Measurements from ENCODE around the gene APBB2. TPM values are rescaled to one million over a fixed set of nuclear protein-coding genes. Genes with fewer than 3 reads are reported as not detected.

The APBB2 gene
- total and polyA plus RNA-seq, 7 experiments from 2014 or later, result 0.42 to 1.5 (median 0.59) TPM; not detected in 2

DNA sequence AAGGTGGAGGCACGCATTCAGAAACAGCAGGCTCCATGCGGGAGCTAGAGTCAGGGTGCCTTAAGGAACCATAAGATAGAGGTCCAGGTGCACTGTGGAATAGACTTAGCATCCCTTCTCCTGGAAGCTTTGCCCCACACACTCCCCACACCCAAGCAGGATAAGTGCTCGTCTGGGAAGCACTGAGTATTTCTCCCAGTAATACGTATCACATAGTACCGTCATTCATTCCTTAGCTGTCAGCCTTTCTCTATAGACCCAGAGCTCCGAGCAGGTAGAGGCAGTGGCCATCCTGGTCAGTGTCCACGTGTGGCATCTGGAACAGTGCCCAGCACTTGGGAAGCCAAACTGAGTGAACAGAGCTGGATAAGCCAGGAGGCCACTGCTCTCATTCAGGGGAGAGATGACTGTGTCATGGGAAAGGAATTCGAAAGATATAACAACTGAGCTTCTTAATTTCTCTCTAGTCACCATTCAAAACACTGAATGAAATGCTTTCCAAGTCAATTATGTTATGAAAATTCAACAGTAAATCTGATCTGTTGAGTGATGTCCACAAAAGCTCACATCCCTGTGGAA lies 9.9 kb downstream of the APBB2 start:
- ATAC-seq, result no peak
- POLR2A ChIA-PET, result no interaction called here
- H3K27me3 Mint-ChIP-seq, result peaks cover 19 to 47% (median 37%) of the 10 kb centered on the region in 5 donors

DNA sequence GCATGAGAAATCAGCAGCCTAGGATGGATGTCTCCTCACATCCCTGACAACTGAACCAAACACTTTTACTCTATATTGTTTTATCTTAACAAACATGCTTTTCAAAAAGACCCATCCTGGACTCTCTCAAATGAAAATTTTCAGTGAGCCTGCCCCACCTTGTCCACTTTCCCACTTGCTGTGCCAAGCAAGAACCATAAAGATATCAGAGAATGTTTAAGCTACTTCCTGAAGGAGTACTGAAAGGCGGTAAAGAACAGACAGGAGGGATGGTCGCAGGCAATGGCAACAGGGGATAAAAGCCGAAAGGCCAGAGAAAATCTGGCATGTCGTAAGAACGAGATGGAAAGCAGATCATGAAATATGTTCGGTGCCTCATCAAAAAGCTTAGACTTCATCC lies 10.5 kb downstream of the APBB2 start:
- DNase-seq (no peak), ATAC-seq (no peak)
- no peak overlapping the region for H3K27ac Mint-ChIP-seq
- no peak overlapping the region for H3K4me3 Mint-ChIP-seq
- H3K36me3 Mint-ChIP-seq, result no peaks in the 10 kb centered on the region
- Histone ChIP-seq H3K4me1 (ENCODE audit: control insufficient read depth in 2 of 2, insufficient read depth in 2 of 2, low read length in 2 of 2) (no peaks in the 10 kb centered on the region), H3K36me3 (ENCODE audit: control insufficient read depth in 2 of 3, insufficient read depth in 3 of 3, low read length in 3 of 3) (no peaks in the 10 kb centered on the region), H3K4me3 (ENCODE audit: low read length) (no peak overlapping the region), H3K9me3 (ENCODE audit: control insufficient read depth in 2 of 3, low read length in 3 of 3) (no peaks in the 10 kb centered on the region), H3K27ac (ENCODE audit: low read depth, low read length) (no peak overlapping the region), H3K27me3 (ENCODE audit: control insufficient read depth in 2 of 2, insufficient read depth in 2 of 2, low read length in 2 of 2) (no peaks in the 10 kb centered on the region)
- ChIA-PET POLR2A (no interaction called here), CTCF (interaction anchor here (0.7 kb wide), 1 partner anchor 121 kb away, joined by 3 read pairs; no protein-coding TSS in a partner anchor)
- peaks cover 0 to 2% (median 0%) of the 10 kb centered on the region in 7 donors for H3K4me1 Mint-ChIP-seq
- peaks cover 15 to 40% (median 31%) of the 10 kb centered on the region in 5 donors for H3K27me3 Mint-ChIP-seq
- intact Hi-C loops (cut with micrococcal nuclease), result no loop called here
- H3K9me3 Mint-ChIP-seq, result peaks cover 0 to 4% (median 0%) of the 10 kb centered on the region in 11 donors

More for the DNA sequence above, 9.9 kb downstream of the APBB2 start:
- Histone ChIP-seq H3K36me3 (ENCODE audit: control insufficient read depth in 2 of 3, insufficient read depth in 3 of 3, low read length in 3 of 3) (no peaks in the 10 kb centered on the region), H3K4me3 (ENCODE audit: low read length) (no peak overlapping the region), H3K9me3 (ENCODE audit: control insufficient read depth in 2 of 3, low read length in 3 of 3) (no peaks in the 10 kb centered on the region), H3K27ac (ENCODE audit: low read depth, low read length) (no peak overlapping the region), H3K27me3 (ENCODE audit: control insufficient read depth in 2 of 2, insufficient read depth in 2 of 2, low read length in 2 of 2) (no peaks in the 10 kb centered on the region), H3K4me1 (ENCODE audit: control insufficient read depth in 2 of 2, insufficient read depth in 2 of 2, low read length in 2 of 2) (no peaks in the 10 kb centered on the region)
- no peak for DNase-seq
- Mint-ChIP-seq H3K4me3 (no peak overlapping the region), H3K27ac (no peak overlapping the region), H3K4me1 (peaks cover 0 to 2% (median 0%) of the 10 kb centered on the region in 7 donors), H3K9me3 (peaks cover 0 to 4% (median 0%) of the 10 kb centered on the region in 11 donors), H3K36me3 (no peaks in the 10 kb centered on the region)
- CTCF ChIA-PET, result interaction anchor here (0.7 kb wide), 1 partner anchor 120 kb away, joined by 3 read pairs; no protein-coding TSS in a partner anchor
- intact Hi-C loops (cut with micrococcal nuclease), result no loop called here

DNA sequence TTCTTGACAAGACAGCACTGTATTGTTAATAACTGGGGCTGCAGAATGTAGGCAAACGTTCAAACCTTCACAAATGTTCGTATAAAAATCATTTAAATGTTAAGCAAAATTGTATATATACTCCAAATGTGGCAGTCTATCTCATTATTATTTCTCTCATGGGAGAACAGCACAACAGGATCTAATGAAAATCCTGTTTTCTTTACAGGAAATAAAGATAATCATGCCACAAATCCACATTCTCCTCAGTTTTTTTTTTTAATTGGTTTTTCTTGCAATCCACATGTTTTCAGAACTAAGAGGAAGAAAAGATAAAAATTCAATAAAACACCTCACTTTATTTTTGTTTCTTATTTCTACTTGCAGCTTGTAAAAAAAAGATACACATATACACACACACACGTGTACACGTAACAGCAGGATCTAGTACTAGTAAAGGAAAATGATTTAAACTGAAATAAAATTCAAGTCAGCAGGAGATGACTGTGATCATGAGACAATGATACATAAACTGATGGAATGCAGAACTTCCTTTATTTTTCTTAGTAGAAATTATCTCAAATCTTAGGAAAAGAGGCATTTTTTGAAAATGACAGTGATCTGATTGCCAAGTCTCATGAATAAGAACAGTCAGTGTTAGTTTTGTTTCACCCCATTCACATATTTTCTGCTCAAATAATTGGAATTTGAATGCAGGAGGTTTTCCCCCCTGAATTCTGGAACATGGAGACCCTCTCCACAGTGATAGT lies 11.3 kb downstream of the APBB2 start:
- Histone ChIP-seq H3K27ac (ENCODE audit: low read depth, low read length) (no peak overlapping the region), H3K4me3 (ENCODE audit: low read length) (no peak overlapping the region), H3K27me3 (ENCODE audit: control insufficient read depth in 2 of 2, insufficient read depth in 2 of 2, low read length in 2 of 2) (no peaks in the 10 kb centered on the region), H3K9me3 (ENCODE audit: control insufficient read depth in 2 of 3, low read length in 3 of 3) (no peaks in the 10 kb centered on the region), H3K4me1 (ENCODE audit: control insufficient read depth in 2 of 2, insufficient read depth in 2 of 2, low read length in 2 of 2) (no peaks in the 10 kb centered on the region), H3K36me3 (ENCODE audit: control insufficient read depth in 2 of 3, insufficient read depth in 3 of 3, low read length in 3 of 3) (no peaks in the 10 kb centered on the region)
- Mint-ChIP-seq H3K36me3 (no peaks in the 10 kb centered on the region), H3K27me3 (peaks cover 16 to 35% (median 23%) of the 10 kb centered on the region in 5 donors), H3K4me1 (peaks cover 0 to 2% (median 0%) of the 10 kb centered on the region in 7 donors), H3K4me3 (no peak overlapping the region), H3K9me3 (peaks cover 0 to 1% (median 0%) of the 10 kb centered on the region in 11 donors), H3K27ac (no peak overlapping the region)
- intact Hi-C loops (cut with micrococcal nuclease), result no loop called here
- CTCF ChIA-PET, result no interaction called here
- ATAC-seq, result no peak
- no peak for DNase-seq
- POLR2A ChIA-PET, result no interaction called here

DNA sequence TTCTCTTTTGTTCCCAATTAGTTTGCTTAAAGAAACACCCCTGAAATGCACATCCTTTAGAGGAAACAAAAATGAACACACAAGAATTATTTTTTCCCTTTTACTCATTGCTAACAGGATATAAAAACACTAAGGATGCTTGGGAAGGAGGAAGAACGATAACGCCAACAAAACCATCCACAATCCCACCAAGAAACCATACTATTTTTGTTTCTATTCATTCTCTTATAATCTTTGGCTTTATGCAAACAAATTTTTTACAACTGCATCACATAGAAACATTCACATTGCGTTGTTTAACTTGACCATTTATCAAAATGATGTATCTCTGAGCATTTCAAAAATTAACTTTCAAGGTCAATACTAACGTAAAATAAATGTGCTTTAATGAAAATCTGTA lies 12.0 kb downstream of the APBB2 start:
- no peak overlapping the region for H3K27ac ChIP-seq (ENCODE audit: low read depth, low read length)
- Mint-ChIP-seq H3K27me3 (peaks cover 16 to 34% (median 23%) of the 10 kb centered on the region in 5 donors), H3K9me3 (peaks cover 0 to 5% (median 0%) of the 10 kb centered on the region in 11 donors), H3K4me3 (no peak overlapping the region), H3K4me1 (peaks cover 0 to 2% (median 0%) of the 10 kb centered on the region in 7 donors), H3K36me3 (no peaks in the 10 kb centered on the region), H3K27ac (no peak overlapping the region)
- intact Hi-C loops (cut with micrococcal nuclease), result no loop called here
- no peak overlapping the region for H3K4me3 ChIP-seq (ENCODE audit: low read length)
- no peaks in the 10 kb centered on the region for H3K27me3 ChIP-seq (ENCODE audit: control insufficient read depth in 2 of 2, insufficient read depth in 2 of 2, low read length in 2 of 2)
- no peaks in the 10 kb centered on the region for H3K4me1 ChIP-seq (ENCODE audit: control insufficient read depth in 2 of 2, insufficient read depth in 2 of 2, low read length in 2 of 2)
- no peaks in the 10 kb centered on the region for H3K9me3 ChIP-seq (ENCODE audit: control insufficient read depth in 2 of 3, low read length in 3 of 3)
- DNase-seq (no peak), ATAC-seq (no peak)
- no peaks in the 10 kb centered on the region for H3K36me3 ChIP-seq (ENCODE audit: control insufficient read depth in 2 of 3, insufficient read depth in 3 of 3, low read length in 3 of 3)
- CTCF ChIA-PET, result no interaction called here
- POLR2A ChIA-PET, result no interaction called here

DNA sequence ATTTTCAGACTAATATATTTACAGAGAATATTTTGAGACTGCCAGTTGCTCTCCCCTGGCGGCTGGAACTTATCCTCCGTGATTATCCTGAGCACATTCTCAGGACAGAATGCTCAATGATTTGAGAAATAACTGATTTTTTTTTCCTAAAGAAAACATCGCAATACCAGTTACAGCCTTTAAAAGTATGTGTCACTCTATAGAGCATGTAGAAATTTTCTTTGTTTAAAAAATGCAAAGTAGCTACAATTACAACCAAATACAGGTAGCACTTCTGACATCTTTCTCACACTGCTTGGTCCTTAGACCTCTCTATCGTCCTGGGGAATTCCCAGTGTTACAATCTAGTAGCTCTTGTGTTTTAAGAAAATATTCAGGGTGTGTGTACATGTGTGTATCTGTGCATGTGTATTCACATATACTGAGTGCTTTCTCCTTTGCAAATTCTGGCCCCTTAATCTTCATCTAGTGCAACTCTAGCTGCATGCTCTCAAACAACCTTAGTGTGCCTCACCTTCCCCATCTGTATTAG lies 13.8 kb downstream of the APBB2 start:
- DNase-seq, result no peak
- no peaks in the 10 kb centered on the region for H3K27me3 ChIP-seq (ENCODE audit: control insufficient read depth in 2 of 2, insufficient read depth in 2 of 2, low read length in 2 of 2)
- intact Hi-C loops (cut with micrococcal nuclease), result no loop called here
- no peak overlapping the region for H3K27ac Mint-ChIP-seq
- POLR2A ChIA-PET, result no interaction called here
- H3K4me1 Mint-ChIP-seq, result no peaks in the 10 kb centered on the region
- H3K4me3 ChIP-seq (ENCODE audit: low read length), result no peak overlapping the region
- H3K36me3 Mint-ChIP-seq, result no peaks in the 10 kb centered on the region
- CTCF ChIA-PET, result no interaction called here
- no peak overlapping the region for H3K27ac ChIP-seq (ENCODE audit: low read depth, low read length)
- peaks cover 0 to 5% (median 0%) of the 10 kb centered on the region in 11 donors for H3K9me3 Mint-ChIP-seq
- H3K36me3 ChIP-seq (ENCODE audit: control insufficient read depth in 2 of 3, insufficient read depth in 3 of 3, low read length in 3 of 3), result no peaks in the 10 kb centered on the region
- no peak overlapping the region for H3K4me3 Mint-ChIP-seq
- ATAC-seq, result no peak
- no peaks in the 10 kb centered on the region for H3K4me1 ChIP-seq (ENCODE audit: control insufficient read depth in 2 of 2, insufficient read depth in 2 of 2, low read length in 2 of 2)
- H3K27me3 Mint-ChIP-seq, result peaks cover 7 to 36% (median 24%) of the 10 kb centered on the region in 5 donors
- no peaks in the 10 kb centered on the region for H3K9me3 ChIP-seq (ENCODE audit: control insufficient read depth in 2 of 3, low read length in 3 of 3)

DNA sequence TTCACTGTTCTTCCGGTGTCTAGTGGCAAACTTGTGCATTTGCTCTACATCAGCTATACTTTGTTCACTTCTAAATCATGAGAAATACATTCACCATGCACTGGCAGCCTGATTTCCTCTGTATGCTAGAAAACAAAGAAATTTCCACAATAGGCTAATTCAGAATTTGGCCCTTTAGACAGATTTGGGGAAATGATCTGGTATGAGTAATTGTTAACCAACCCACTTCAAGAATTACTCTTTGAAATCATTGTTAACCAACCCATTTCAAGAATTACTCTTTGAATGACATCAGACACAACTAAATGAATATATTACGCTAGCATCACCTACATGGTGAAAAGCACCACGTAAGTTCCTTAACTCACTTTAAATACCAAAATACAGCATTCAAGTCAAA lies 14.6 kb downstream of the APBB2 start:
- H3K4me3 Mint-ChIP-seq, result no peak overlapping the region
- no peak overlapping the region for H3K4me3 ChIP-seq (ENCODE audit: low read length)
- DNase-seq, result no peak
- H3K4me1 ChIP-seq (ENCODE audit: control insufficient read depth in 2 of 2, insufficient read depth in 2 of 2, low read length in 2 of 2), result no peaks in the 10 kb centered on the region
- no peak for ATAC-seq
- H3K27me3 Mint-ChIP-seq, result peaks cover 12 to 44% (median 24%) of the 10 kb centered on the region in 5 donors
- peaks cover 0 to 5% (median 0%) of the 10 kb centered on the region in 11 donors for H3K9me3 Mint-ChIP-seq
- no peaks in the 10 kb centered on the region for H3K36me3 Mint-ChIP-seq
- no peak overlapping the region for H3K27ac Mint-ChIP-seq
- ChIA-PET CTCF (interaction anchor here (0.7 kb wide), 2 partner anchors 11 to 290 kb away, joined by 3 read pairs; no protein-coding TSS in a partner anchor), POLR2A (no interaction called here)
- no peaks in the 10 kb centered on the region for H3K36me3 ChIP-seq (ENCODE audit: control insufficient read depth in 2 of 3, insufficient read depth in 3 of 3, low read length in 3 of 3)
- no peaks in the 10 kb centered on the region for H3K27me3 ChIP-seq (ENCODE audit: control insufficient read depth in 2 of 2, insufficient read depth in 2 of 2, low read length in 2 of 2)
- no peak overlapping the region for H3K27ac ChIP-seq (ENCODE audit: low read depth, low read length)
- H3K4me1 Mint-ChIP-seq, result no peaks in the 10 kb centered on the region
- H3K9me3 ChIP-seq (ENCODE audit: control insufficient read depth in 2 of 3, low read length in 3 of 3), result no peaks in the 10 kb centered on the region
- intact Hi-C loops (cut with micrococcal nuclease), result no loop called here

Measured in naive thymus-derived CD4-positive, alpha-beta T cell (primary cell).